Mammary epithelial cell (primary cell): ENCODE measurements around the gene DIO1.

Experiments used
- EZH2 ChIP-seq: IDR thresholded peaks from 2 replicates; pipeline ENCODE4 v1.6.1; 2012; ENCODE audit warnings: low read length, inconsistent platforms, borderline replicate concordance
- TF ChIP-seq, protein P1 (sequence below), 2 donors: IDR thresholded peaks in 1 of 2; conservative IDR thresholded peaks in 1 of 2; 2 replicates each; pipeline ENCODE4 v1.5.1; 2011 to 2012; ENCODE audit warnings: inconsistent platforms in 2 of 2, low read length in 2 of 2, mild to moderate bottlenecking in 2 of 2, control low read depth in 1 of 2, low read depth in 1 of 2; ENCODE audit not compliant: insufficient read depth in 1 of 2; ENCODE audit errors: extremely low read depth in 1 of 2

DNA sequence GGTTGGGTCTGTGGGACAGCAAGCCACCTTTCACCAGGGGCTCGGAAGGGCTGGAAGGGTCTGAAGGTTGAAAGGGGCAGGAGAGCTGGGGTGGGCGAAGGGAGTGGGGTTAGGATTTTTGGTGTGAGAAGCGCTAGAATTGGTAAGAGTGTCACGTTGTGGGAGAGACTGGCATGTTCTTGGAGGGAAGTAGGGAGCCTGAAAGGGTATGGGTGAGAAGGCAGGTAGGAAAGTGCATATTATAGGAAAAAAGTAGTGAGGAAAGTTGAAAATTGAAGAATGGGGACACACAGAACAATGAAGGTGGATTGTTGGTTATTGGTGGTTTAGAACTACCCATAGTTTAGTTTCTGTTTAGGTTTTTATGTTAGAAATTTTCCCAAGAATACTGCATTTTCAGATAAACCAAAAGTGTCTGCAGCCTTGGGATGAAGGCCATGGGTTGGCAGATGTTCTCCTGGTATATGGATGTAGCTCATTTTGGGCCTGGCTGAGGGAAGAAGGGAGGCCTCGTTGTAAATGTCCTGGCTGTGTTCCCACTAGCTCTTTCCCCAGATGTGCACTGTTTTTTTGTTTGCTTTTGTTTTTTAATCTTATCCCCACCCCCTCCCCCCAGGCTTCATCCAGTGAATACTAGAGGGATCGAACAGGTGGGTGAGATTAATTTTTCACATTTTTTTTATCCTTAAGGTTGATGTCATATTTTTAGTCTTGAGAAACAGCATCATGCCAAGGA, 53.4 kb downstream of the DIO1 start:
- TF ChIP-seq, protein P1, sequence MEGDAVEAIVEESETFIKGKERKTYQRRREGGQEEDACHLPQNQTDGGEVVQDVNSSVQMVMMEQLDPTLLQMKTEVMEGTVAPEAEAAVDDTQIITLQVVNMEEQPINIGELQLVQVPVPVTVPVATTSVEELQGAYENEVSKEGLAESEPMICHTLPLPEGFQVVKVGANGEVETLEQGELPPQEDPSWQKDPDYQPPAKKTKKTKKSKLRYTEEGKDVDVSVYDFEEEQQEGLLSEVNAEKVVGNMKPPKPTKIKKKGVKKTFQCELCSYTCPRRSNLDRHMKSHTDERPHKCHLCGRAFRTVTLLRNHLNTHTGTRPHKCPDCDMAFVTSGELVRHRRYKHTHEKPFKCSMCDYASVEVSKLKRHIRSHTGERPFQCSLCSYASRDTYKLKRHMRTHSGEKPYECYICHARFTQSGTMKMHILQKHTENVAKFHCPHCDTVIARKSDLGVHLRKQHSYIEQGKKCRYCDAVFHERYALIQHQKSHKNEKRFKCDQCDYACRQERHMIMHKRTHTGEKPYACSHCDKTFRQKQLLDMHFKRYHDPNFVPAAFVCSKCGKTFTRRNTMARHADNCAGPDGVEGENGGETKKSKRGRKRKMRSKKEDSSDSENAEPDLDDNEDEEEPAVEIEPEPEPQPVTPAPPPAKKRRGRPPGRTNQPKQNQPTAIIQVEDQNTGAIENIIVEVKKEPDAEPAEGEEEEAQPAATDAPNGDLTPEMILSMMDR (conservative IDR thresholded peaks at IDR 0.05 in 1 of 2, IDR thresholded peaks at IDR 0.05 in 1 of 2; ENCODE audit: extremely low read depth in 1 of 2, insufficient read depth in 1 of 2, low read depth in 1 of 2, low read length in 2 of 2): no peak
- no peak for TF ChIP-seq EZH2
